AG04450 (cell line): Measurements from ENCODE around the gene CADPS2. TPM values are rescaled to one million over a fixed set of nuclear protein-coding genes. Genes with fewer than 3 reads are reported as not detected.

Experiments
- CTCF ChIA-PET: fragments of 300-600, 350-600 bp; formaldehyde crosslinking; extraction: SDS; loops from one replicate; lab custom pipeline; 2022; ENCODE audit warnings: antibody characterized with exemption, inconsistent platforms; lab: Charles Lee
- POLR2A ChIA-PET: fragments of 350-600 bp; formaldehyde crosslinking; extraction: SDS; loops from one replicate; lab custom pipeline; 2021; ENCODE audit warnings: antibody characterized with exemption, inconsistent platforms; lab: Yijun Ruan, JAX
- DNase-seq: peaks from one replicate; pipeline ENCODE4 v3.0.0-alpha.2; 2011; ENCODE audit warnings: low read depth, low spot score
- H3K27ac ChIP-seq: one replicate; pipeline ENCODE4 v1.5.1; 2012; ENCODE audit warnings: low read depth, low read length, control low read depth
- H3K27me3 ChIP-seq: one replicate; pipeline ENCODE4 v1.6.0; 2012; ENCODE audit warnings: low read length; ENCODE audit not compliant: control insufficient read depth, insufficient read depth
- H3K4me3 ChIP-seq: 2 replicates; pipeline ENCODE4 v1.5.1; 2011; ENCODE audit warnings: mild to moderate bottlenecking, low read depth, low read length, control low read depth
- H3K9me3 ChIP-seq: 2 replicates; pipeline ENCODE4 v1.5.1; 2012; ENCODE audit warnings: low read length; ENCODE audit not compliant: control insufficient read depth, insufficient read depth
- polyA plus RNA-seq: library from polyadenylated mRNA; depleted of rRNA; stranded (reverse); fragments of >200 nt; gene quantifications from 2 replicates; pipeline ENCODE4 v1.2.3, GENCODE V29; 2011
- TF ChIP-seq, protein P1 (sequence below): IDR thresholded peaks from 2 replicates; pipeline ENCODE4 v1.5.1; 2011; ENCODE audit warnings: low read depth, low read length, control low read depth, inconsistent platforms

The CADPS2 gene
- polyA plus RNA-seq, 1 experiment = 0.41 TPM

DNA sequence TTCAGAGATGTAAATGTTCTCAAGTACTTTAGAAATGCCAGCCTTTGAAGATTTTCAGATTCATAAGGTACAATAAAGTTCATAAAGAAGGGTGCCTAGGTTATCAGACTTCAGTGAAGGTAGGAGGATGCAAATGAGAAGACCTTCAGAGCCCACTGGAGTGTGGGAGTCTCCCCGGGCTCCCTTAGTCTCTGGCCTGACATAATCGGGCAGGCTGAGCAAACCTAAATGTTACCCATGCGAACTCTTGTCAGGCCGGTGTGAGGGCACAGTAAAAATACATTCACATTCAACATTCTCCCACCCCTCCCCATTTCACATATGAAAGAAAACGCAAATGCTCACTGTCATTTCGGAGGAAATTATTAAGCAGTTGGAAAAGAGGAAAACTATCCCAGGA is 479.1 kb downstream of the CADPS2 start:
- DNase-seq = no peak
- Histone ChIP-seq H3K9me3 (no peaks in the 10 kb centered on the region), H3K27ac (no peak overlapping the region), H3K27me3 (no peaks in the 10 kb centered on the region), H3K4me3 (no peak overlapping the region)
- TF ChIP-seq, protein P1, sequence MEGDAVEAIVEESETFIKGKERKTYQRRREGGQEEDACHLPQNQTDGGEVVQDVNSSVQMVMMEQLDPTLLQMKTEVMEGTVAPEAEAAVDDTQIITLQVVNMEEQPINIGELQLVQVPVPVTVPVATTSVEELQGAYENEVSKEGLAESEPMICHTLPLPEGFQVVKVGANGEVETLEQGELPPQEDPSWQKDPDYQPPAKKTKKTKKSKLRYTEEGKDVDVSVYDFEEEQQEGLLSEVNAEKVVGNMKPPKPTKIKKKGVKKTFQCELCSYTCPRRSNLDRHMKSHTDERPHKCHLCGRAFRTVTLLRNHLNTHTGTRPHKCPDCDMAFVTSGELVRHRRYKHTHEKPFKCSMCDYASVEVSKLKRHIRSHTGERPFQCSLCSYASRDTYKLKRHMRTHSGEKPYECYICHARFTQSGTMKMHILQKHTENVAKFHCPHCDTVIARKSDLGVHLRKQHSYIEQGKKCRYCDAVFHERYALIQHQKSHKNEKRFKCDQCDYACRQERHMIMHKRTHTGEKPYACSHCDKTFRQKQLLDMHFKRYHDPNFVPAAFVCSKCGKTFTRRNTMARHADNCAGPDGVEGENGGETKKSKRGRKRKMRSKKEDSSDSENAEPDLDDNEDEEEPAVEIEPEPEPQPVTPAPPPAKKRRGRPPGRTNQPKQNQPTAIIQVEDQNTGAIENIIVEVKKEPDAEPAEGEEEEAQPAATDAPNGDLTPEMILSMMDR = no peak
- ChIA-PET CTCF (no interaction called here), POLR2A (no interaction called here)

GRCh38 chr7:122403113-122403512 is 483.1 kb downstream of the CADPS2 start:
- Histone ChIP-seq H3K27ac (no peak overlapping the region), H3K27me3 (no peaks in the 10 kb centered on the region), H3K4me3 (no peak overlapping the region), H3K9me3 (no peaks in the 10 kb centered on the region)
- ChIA-PET CTCF (no interaction called here), POLR2A (no interaction called here)
- no peak for DNase-seq
- TF ChIP-seq, protein P1 = no peak

GRCh38 chr7:122402235-122402634 is 484.0 kb downstream of the CADPS2 start:
- H3K4me3 ChIP-seq = no peak overlapping the region
- TF ChIP-seq, protein P1 = no peak
- no peak overlapping the region for H3K27ac ChIP-seq
- POLR2A ChIA-PET = no interaction called here
- CTCF ChIA-PET = no interaction called here
- H3K27me3 ChIP-seq = no peaks in the 10 kb centered on the region
- DNase-seq = no peak
- H3K9me3 ChIP-seq = no peaks in the 10 kb centered on the region

- ChIA-PET POLR2A (no interaction called here), CTCF (no interaction called here)
- H3K27me3 ChIP-seq = no peaks in the 10 kb centered on the region
- H3K27ac ChIP-seq = no peak overlapping the region
- H3K4me3 ChIP-seq = no peak overlapping the region
- H3K9me3 ChIP-seq = no peaks in the 10 kb centered on the region
- DNase-seq = no peak
- TF ChIP-seq, protein P1 = no peak
Observed at GRCh38 chr7:122397381-122397780, 488.9 kb downstream of the CADPS2 start.

DNA sequence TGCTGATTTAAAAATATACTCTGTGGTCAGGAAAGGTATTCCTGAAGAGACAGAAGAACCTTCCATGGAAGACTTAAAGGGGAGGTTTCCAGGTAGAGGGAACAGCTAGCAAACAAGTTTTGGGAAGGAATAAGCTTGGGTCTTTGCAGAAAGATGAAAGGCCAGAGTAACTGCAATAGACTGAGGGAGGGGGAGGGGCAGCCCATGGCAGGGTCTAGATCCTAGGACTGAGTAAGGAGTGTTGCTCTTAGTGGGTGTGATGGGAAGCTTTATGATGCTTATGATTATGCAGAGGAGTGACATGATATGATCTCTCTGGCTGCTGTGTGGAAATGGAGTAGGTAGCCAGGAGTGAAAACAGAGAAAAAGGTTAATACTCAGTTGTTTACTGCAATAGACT is 491.7 kb downstream of the CADPS2 start:
- no peaks in the 10 kb centered on the region for H3K9me3 ChIP-seq
- no peak overlapping the region for H3K27ac ChIP-seq
- no peaks in the 10 kb centered on the region for H3K27me3 ChIP-seq
- TF ChIP-seq, protein P1 = no peak
- CTCF ChIA-PET = no interaction called here
- DNase-seq = no peak
- H3K4me3 ChIP-seq = no peak overlapping the region
- POLR2A ChIA-PET = no interaction called here
